OCI-LY3 (cell line): ENCODE measurements around the gene TMEM132C.

Source experiments
- CTCF ChIP-seq: fragments of 200-600, 300-600 bp; sonication (generic); IDR thresholded peaks from 2 replicates; pipeline ENCODE4 v1.5.1; 2014; ENCODE audit warnings: antibody characterized with exemption, low read length, low read depth
- EZH2phosphoT487 ChIP-seq: fragments of 200-600 bp; shearing (Covaris generic); IDR thresholded peaks from 2 replicates; pipeline ENCODE4 v1.6.1; 2018; ENCODE audit warnings: antibody characterized with exemption, mixed run types, low read depth

DNA sequence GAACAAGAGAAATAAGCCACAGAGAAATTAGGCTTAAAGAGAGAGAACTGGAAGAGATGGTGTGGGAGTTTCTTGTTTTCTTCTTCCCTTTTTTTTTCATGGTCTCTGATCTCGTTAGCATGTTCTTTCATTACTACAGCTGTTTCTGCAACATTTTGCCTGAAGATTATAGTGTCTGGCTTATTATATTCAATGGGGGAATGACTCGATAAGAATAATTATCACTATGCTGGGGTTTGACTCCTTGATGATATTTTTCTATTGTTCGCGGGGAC lies 70.0 kb downstream of the TMEM132C start:
- TF ChIP-seq CTCF (no peak), EZH2phosphoT487 (no peak)
